Measurements from ENCODE around the gene CYB5RL.

GRCh38 chr1:54157401-54157800 lies 42.4 kb downstream of the CYB5RL start:
- TF ChIP-seq CTCF (IDR thresholded peaks at IDR 0.05): no peak
- TF ChIP-seq POLR2AphosphoS5 (IDR thresholded peaks at IDR 0.05): no peak
- TF ChIP-seq POLR2A (IDR thresholded peaks at IDR 0.05): no peak
